HG02798 (cell line): ENCODE results near the gene TEX11.

ENCODE experiments used
- ATAC-seq: cut with Tn5 transposase; IDR thresholded peaks from one replicate; pipeline ENCODE4 v1.9.1; 2021; ENCODE audit warnings: mild to moderate bottlenecking; ENCODE audit not compliant: unreplicated experiment, poor library complexity

Gene TEX11

GRCh38 chrX:70505451-70505841 lies 403.1 kb downstream of the TEX11 start:
- no peak for ATAC-seq

- no peak for ATAC-seq
Observed at GRCh38 chrX:70504772-70505450, 403.6 kb downstream of the TEX11 start.

- no peak for ATAC-seq
Observed at GRCh38 chrX:70500826-70501225, 407.7 kb downstream of the TEX11 start.

GRCh38 chrX:70498129-70498528 lies 410.4 kb downstream of the TEX11 start:
- ATAC-seq: no peak

GRCh38 chrX:70497026-70497425 lies 411.5 kb downstream of the TEX11 start:
- no peak for ATAC-seq

GRCh38 chrX:70496491-70496890 lies 412.0 kb downstream of the TEX11 start:
- no peak for ATAC-seq

GRCh38 chrX:70494441-70494840 lies 414.1 kb downstream of the TEX11 start:
- ATAC-seq: no peak

GRCh38 chrX:70488856-70489255 lies 419.7 kb downstream of the TEX11 start:
- no peak for ATAC-seq

- no peak for ATAC-seq
Observed at GRCh38 chrX:70485466-70485865, 423.0 kb downstream of the TEX11 start.

GRCh38 chrX:70482300-70482699 lies 426.2 kb downstream of the TEX11 start:
- ATAC-seq: no peak

- no peak for ATAC-seq
Observed at GRCh38 chrX:70481471-70482270, 426.8 kb downstream of the TEX11 start.

GRCh38 chrX:70480660-70481018 lies 427.9 kb downstream of the TEX11 start:
- no peak for ATAC-seq

GRCh38 chrX:70479922-70480659 lies 428.4 kb downstream of the TEX11 start:
- ATAC-seq: no peak

- no peak for ATAC-seq
Observed at GRCh38 chrX:70479247-70479921, 429.1 kb downstream of the TEX11 start.
